ENCODE data around the gene UBAP2L. TPM values are rescaled to one million over a fixed set of nuclear protein-coding genes. Genes with fewer than 3 reads are reported as not detected.
"Not testable (repeated sequence)": the region's sequence is repeated elsewhere in the genome, so short reads cannot be mapped to it uniquely, and the experiment has no call there.

The UBAP2L gene
- total RNA-seq, 1 donor from 2014 or later: 43.5 TPM

- DNase-seq: no peak
Measured at GRCh38 chr1:154313066-154313356, 92.3 kb downstream of the UBAP2L start.

DNA sequence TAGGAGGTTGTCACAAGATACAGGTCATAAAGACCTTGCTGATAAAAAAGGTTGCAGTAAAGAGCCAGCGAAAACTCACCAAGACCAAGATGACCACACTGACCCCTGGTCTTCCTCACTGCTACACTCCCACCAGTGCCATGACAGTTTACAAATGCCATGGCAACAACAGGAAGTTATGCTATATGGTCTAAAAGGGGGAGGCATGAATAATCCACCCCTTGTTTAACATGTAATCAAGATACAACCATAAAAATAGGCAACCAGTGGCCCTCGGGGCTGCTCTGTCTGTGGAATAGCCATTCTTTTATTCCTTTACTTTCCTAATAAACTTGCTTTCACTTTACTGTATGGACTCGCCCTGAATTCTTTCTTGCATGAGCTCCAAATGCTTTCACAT is 93.5 kb downstream of the UBAP2L start:
- DNase-seq: not testable (repeated sequence)

DNA sequence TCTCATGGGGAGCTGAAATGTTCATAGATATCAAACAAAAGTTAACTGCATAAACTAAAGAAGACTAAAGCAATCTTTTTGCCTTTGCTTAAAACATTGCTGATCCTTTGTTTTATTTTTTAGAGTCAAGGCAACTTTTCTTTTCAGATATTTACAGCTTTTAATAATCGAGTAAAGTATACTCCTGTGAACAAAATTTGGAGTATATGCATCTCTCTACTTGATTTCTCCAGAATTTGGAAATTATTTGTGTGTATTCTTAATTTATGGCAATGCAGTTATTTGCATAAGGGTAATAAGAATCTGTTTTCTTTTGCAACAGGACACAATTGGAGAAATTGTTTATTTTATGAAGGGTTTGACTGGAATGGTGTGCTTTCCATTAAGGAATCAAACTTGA is 95.9 kb downstream of the UBAP2L start:
- no peak for DNase-seq

DNA sequence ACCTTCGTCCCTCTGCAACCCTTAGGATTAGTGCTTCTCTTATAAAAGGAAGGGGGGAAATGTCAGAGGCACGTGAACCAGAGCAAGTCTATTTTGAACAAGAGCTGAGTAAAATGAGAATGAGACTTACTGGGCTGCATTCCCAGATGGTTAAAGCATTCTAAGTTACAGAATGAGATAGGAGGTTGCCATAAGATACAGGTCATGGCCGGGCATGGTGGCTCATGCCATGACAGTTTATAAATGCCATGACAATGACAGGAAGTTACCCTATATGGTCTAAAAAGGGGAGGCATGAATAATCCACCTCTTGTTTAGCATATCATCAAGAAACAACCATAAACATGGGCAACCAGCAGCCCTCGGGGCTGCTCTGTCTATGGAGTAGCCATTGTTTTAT is 97.6 kb downstream of the UBAP2L start:
- DNase-seq: no peak

Small RNA genes within 50 kb of the gene (small RNA-seq; reads per million reads assigned to genes)
- gene MIR190B: 0.17 reads per million
- gene RF00273: not detected
- not detected for gene RNU6-121P
- gene RNU6-239P: not detected
- not detected for gene SNORA58B

Other genes starting within 250 kb of the UBAP2L start
- 43.0 TPM for gene JTB, start 243.3 kb upstream of the UBAP2L start, total RNA-seq
- gene RAB13, start 234.6 kb upstream of the UBAP2L start, total RNA-seq: 7.0 TPM
- gene RPS27, start 230.2 kb upstream of the UBAP2L start, total RNA-seq: 2,161 TPM
- gene NUP210L, start 65.9 kb upstream of the UBAP2L start, total RNA-seq: under 0.01 TPM
- gene TPM3, start 28.9 kb upstream of the UBAP2L start, total RNA-seq: 208 TPM
- gene CFAP141, start 14.6 kb upstream of the UBAP2L start, total RNA-seq: not detected
- 57.7 TPM for gene HAX1, start 51.7 kb downstream of the UBAP2L start, total RNA-seq
- gene AQP10, start 100.1 kb downstream of the UBAP2L start, total RNA-seq: not detected
- 28.5 TPM for gene ATP8B2, start 104.6 kb downstream of the UBAP2L start, total RNA-seq
- gene IL6R, start 184.4 kb downstream of the UBAP2L start, total RNA-seq: 2.8 TPM

Data from occipital lobe (tissue), 3 donors.